NB4 (cell line): ENCODE results near the gene CDON.

Source experiments
- DNase-seq: peaks from one replicate; pipeline ENCODE4 v3.0.0; 2010; ENCODE audit warnings: low read depth
- H3K4me3 ChIP-seq: one replicate; pipeline ENCODE4 v1.5.1; 2011; ENCODE audit warnings: mild to moderate bottlenecking, low read depth, low read length, moderate library complexity
- CTCF ChIP-seq: IDR thresholded peaks from one replicate; pipeline ENCODE4 v1.5.1; 2012; ENCODE audit warnings: low read depth, low read length
- MYC ChIP-seq: IDR thresholded peaks from 2 replicates; pipeline ENCODE4 v1.6.1; 2011; ENCODE audit warnings: low read depth, low read length
- POLR2A ChIP-seq: IDR thresholded peaks from 2 replicates; pipeline ENCODE4 v1.6.1; 2011; ENCODE audit warnings: mild to moderate bottlenecking; ENCODE audit not compliant: insufficient read length; ENCODE audit errors: extremely low read depth
- TF ChIP-seq, protein P1 (sequence below): IDR thresholded peaks from 2 replicates; pipeline ENCODE4 v1.6.1; 2011; ENCODE audit warnings: low read depth, low read length

CDON gene

DNA sequence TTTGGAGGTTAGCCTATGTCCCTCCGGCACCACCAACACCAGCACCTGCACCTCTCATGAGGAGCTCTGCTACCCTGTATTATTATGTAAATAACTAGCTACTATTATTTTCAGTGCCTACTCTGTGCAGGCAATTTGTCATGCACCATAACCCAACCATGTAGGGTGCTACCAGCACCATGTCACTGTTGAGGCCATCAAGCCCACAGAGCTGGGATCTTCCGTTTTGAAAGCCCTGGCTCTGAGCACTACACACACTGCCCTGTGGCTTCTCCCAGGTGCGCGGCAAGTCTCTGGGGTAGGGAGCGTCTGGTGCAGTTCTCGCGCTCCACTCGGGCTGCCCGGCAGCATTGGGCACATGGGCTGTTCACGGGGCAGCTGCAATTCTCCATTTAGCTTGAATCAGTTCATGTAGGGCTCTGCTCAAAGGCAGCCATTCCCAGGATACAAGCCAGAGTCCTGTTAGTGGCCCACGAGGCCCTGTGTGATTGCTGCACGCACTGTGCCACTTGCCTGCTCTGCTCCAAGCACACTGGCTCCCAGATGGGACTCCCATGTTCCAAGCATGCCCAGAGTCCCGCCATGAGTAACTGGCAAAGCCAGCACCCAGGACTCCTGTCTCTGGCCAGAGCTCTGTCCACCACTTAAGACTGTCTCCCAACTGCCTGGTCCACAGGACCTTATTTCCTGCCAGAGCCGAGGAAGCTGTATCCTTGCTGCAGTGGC, 42.5 kb upstream of the CDON start:
- TF ChIP-seq POLR2A (no peak), MYC (no peak), CTCF (no peak)
- TF ChIP-seq, protein P1, sequence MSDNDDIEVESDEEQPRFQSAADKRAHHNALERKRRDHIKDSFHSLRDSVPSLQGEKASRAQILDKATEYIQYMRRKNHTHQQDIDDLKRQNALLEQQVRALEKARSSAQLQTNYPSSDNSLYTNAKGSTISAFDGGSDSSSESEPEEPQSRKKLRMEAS: no peak
- no peak for DNase-seq
- no peak overlapping the region for H3K4me3 ChIP-seq

GRCh38 chr11:126104420-126104819, 41.8 kb upstream of the CDON start:
- H3K4me3 ChIP-seq: no peak overlapping the region
- DNase-seq: no peak
- TF ChIP-seq POLR2A (no peak), CTCF (no peak), MYC (no peak)
- TF ChIP-seq, protein P1: no peak

DNA sequence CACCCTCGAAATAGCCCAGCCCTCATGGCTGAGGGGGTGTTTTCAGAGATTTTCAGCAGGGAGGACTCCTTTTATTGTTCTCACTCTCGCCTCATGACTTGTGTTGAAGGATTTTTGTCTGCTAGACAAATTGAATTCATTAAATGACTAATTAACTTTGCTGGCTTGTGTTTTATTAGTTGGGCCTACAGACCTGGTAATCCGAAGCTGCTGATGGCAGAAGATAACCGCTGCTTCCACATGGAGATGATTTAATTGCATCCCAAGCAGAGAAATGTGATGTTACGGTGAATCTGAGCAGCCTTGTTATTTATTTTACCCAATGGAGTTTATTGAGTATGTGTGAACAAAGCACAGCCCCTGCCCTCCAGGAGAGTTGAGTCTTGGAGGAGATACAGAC, 40.5 kb upstream of the CDON start:
- H3K4me3 ChIP-seq: no peak overlapping the region
- no peak for TF ChIP-seq POLR2A
- TF ChIP-seq MYC: no peak
- no peak for TF ChIP-seq CTCF
- TF ChIP-seq, protein P1: no peak
- DNase-seq: no peak

DNA sequence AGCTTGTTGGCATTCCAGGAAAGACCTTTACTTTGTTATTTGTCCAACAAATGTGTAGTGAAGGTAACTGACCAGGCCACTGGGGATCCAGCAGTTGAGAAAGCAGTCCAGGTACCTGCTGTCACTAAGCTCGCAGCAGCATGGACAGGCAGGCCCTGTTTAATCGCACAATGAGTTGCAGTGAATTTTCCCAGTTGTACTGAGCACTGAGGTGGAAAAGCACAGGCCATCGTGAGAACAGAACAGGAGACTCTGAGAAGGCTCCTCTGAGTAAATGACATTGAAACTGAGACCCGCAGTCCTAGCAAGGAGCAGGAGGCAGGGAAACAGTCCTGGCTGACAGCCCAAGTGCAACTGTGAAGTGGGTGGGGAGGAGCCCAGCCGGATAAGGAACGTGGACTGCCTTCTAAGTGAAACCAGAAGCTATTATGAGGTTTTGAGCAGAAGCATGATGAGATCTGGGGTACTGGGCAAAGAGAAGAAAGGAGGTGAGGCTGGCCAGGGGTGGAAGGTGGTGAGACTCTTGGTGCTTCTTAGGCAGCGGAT, 39.8 kb upstream of the CDON start:
- DNase-seq: peak; percentile 37
- no peak for TF ChIP-seq CTCF
- no peak for TF ChIP-seq POLR2A
- no peak for TF ChIP-seq MYC
- TF ChIP-seq, protein P1: no peak
- H3K4me3 ChIP-seq: no peak overlapping the region

DNA sequence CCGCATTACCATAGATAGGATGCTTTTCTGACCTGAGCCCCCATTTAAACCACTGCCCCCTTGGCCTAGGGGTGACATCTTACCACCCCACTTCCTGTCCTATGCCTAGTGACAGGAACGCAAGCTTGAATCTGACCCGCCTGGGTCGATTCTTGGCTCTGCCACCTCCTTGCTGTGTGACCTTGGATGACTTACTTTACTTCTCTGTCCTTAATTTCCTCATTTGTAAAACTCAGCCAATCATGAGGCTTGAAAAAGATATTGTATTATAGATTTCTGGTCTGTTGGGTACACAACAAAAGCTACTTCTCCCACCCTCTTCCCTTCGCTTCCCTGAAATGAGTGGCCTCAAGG, 39.2 kb upstream of the CDON start:
- no peak overlapping the region for H3K4me3 ChIP-seq
- no peak for TF ChIP-seq MYC
- DNase-seq: no peak

DNA sequence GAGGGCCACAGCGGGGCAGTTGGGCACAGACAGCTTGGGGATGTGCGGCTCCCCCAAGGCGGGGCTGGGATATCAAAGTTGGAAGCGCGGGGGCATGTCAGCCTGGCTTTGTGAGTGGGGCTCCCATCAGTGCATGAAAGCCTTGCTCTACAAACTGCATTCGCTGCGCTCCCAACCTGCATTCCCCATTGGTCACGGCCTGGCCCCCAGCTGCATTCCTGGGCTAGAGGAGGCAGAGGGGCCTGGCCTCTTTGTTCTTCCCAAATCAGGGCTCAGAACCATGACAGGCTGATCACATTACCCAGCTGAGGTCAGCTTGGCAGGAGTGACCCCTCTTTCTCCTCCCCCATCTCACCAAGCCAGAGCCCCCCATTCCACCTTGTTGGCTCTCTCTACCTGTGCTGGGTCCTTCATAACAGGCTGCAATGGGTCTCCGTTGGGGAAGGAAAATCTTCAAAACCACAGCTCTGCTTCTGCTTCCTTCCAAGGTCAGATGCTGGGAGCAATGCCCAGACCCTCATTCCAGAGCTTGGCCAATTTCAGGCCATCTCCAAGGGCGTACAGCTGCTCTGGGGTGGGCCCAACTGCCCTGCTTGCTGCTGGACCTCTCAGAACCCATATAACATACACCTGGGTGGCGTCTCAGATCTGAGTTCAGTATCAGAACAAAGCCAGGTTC, 38.7 kb upstream of the CDON start:
- no peak overlapping the region for H3K4me3 ChIP-seq
- no peak for DNase-seq
- TF ChIP-seq, protein P1: no peak
- TF ChIP-seq MYC (no peak), CTCF (no peak), POLR2A (no peak)
